ENCODE results near the gene MYLK2.

Gene MYLK2

DNA sequence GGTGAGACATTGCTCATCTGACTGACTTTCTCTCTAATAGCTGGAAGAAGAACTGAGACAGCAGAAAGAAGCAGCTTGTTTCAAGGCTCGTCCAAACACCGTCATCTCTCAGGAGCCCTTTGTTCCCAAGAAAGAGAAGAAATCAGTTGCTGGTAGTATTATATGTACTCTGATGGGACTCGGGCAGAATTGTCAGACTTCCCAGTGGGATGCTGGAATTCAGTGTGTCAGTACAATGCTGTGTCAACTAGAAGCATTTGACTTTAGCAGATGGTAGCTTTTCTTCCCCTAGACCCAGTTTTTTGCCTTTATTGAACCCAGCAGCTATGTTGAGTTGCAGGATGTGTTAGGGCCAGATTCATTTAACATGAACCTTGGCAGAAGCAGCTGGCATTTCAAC lies 21.8 kb upstream of the MYLK2 start:
- Histone ChIP-seq H3K36me3 (peaks cover 92% of the 10 kb centered on the region), H3K27me3 (no peaks in the 10 kb centered on the region), H3K9me3 (no peaks in the 10 kb centered on the region), H3K27ac (no peak overlapping the region), H3K4me1 (ENCODE audit: control insufficient read depth in 1 of 2, insufficient read depth in 1 of 2, low read depth in 1 of 2, low read length in 1 of 2) (no peaks in the 10 kb centered on the region), H3K4me3 (ENCODE audit: low read depth in 1 of 2, low read length in 1 of 2) (no peak overlapping the region)
- TF ChIP-seq, protein P1, sequence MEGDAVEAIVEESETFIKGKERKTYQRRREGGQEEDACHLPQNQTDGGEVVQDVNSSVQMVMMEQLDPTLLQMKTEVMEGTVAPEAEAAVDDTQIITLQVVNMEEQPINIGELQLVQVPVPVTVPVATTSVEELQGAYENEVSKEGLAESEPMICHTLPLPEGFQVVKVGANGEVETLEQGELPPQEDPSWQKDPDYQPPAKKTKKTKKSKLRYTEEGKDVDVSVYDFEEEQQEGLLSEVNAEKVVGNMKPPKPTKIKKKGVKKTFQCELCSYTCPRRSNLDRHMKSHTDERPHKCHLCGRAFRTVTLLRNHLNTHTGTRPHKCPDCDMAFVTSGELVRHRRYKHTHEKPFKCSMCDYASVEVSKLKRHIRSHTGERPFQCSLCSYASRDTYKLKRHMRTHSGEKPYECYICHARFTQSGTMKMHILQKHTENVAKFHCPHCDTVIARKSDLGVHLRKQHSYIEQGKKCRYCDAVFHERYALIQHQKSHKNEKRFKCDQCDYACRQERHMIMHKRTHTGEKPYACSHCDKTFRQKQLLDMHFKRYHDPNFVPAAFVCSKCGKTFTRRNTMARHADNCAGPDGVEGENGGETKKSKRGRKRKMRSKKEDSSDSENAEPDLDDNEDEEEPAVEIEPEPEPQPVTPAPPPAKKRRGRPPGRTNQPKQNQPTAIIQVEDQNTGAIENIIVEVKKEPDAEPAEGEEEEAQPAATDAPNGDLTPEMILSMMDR (IDR thresholded peaks at IDR 0.05) = no peak

DNA sequence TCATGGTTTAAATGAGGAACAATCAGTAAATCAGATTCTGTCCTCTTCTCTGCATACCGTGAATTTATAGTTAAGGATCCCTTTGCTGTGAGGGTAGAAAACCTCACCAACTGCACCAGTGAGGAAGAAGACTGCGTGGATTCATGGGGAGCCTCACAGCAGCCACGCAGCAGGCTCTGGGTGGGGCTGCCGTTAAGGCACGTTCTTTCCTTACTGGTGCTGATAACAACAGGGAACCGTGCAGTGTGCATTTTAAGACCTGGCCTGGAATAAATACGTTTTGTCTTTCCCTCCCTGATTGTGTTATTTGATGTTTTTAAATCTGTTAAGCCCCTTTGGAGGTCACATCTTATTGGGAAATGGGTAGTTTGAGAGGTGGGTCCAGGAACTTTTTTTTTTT lies 17.6 kb upstream of the MYLK2 start:
- TF ChIP-seq, protein P1 (IDR thresholded peaks at IDR 0.05) = no peak
- Histone ChIP-seq H3K27me3 (no peaks in the 10 kb centered on the region), H3K36me3 (peaks cover 78% of the 10 kb centered on the region), H3K4me3 (ENCODE audit: low read depth in 1 of 2, low read length in 1 of 2) (no peak overlapping the region), H3K4me1 (ENCODE audit: control insufficient read depth in 1 of 2, insufficient read depth in 1 of 2, low read depth in 1 of 2, low read length in 1 of 2) (no peaks in the 10 kb centered on the region), H3K27ac (no peak overlapping the region), H3K9me3 (no peaks in the 10 kb centered on the region)

DNA sequence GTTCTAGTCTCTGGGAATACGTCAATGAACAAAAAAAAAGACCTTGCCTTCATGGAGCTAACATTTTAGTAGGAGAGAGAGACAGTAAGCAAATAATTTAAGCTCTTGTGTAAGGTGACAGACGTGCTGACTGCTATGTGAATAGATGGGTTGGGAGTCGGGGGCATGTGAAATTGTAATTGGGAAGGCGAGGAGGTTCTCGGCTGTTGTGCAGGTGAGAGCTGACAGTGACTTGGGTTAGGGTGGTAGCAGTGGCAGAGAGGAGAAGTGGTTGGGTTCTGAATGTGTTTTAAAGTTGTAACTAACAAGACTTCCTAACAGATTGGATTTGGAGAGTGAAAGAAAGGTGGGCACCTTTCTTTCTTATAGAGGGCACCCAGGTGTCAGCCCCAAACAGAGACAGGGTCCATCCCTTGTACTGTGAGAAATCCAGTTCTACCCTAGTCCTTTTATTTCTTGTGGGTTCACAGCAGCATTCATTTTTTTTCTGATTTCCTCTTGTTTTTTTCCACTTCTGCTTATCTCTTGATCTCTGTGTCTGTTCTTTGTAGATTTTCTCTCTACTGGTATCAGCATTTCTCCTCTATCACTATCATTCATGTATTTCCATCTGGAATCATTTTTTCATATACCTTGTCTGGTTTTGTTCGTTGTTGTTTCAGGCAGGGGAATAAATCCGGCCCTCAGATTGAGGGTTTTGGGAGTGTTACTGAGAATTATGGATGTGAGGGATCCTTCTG lies 15.4 kb upstream of the MYLK2 start:
- no peak overlapping the region for H3K4me3 ChIP-seq (ENCODE audit: low read depth in 1 of 2, low read length in 1 of 2)
- no peaks in the 10 kb centered on the region for H3K27me3 ChIP-seq
- H3K36me3 ChIP-seq = peaks cover 61% of the 10 kb centered on the region
- no peaks in the 10 kb centered on the region for H3K4me1 ChIP-seq (ENCODE audit: control insufficient read depth in 1 of 2, insufficient read depth in 1 of 2, low read depth in 1 of 2, low read length in 1 of 2)
- no peak overlapping the region for H3K27ac ChIP-seq
- TF ChIP-seq, protein P1 (IDR thresholded peaks at IDR 0.05) = no peak
- H3K9me3 ChIP-seq = no peaks in the 10 kb centered on the region

DNA sequence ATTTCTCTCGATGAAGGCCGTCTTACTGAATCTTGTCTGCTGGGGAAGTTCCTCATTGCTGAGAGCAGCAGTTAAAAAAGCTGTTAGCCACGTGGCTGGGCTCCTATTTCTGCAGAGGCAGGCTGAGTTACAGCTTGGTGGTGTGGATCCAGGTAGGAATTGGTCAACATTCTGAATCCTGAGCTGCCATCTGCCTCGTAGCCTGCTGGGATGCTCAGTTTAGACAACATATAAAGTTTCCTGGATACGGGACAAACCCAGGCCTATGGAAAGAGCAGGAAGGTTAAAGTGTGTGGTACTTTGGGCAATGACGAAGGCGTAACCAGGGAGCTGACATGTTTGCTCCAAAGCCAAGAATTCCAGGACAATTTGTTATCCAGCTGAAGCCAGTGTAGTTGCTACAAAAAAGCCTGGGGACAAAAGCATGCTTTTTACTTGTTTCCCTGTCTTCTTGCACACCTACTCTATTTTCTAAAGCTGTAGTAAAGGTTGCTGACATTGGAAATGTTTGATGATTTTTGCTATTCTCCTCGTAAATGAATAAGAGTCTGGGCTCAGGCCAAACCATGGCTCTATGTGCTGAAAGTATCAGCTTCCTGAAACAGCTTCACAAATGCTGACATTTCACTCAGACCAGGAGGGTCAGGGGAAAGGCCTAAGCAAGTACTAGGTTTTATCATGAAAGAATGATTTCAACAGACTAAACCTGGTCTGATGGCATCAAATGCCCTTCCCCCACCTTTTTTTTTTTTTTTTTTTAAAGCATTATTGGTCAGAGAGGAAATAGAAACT lies 12.4 kb upstream of the MYLK2 start:
- Histone ChIP-seq H3K4me3 (ENCODE audit: low read depth in 1 of 2, low read length in 1 of 2) (no peak overlapping the region), H3K9me3 (no peaks in the 10 kb centered on the region), H3K4me1 (ENCODE audit: control insufficient read depth in 1 of 2, insufficient read depth in 1 of 2, low read depth in 1 of 2, low read length in 1 of 2) (no peaks in the 10 kb centered on the region), H3K27me3 (no peaks in the 10 kb centered on the region), H3K27ac (no peak overlapping the region), H3K36me3 (peaks cover 34% of the 10 kb centered on the region)
- TF ChIP-seq, protein P1 (IDR thresholded peaks at IDR 0.05) = no peak

DNA sequence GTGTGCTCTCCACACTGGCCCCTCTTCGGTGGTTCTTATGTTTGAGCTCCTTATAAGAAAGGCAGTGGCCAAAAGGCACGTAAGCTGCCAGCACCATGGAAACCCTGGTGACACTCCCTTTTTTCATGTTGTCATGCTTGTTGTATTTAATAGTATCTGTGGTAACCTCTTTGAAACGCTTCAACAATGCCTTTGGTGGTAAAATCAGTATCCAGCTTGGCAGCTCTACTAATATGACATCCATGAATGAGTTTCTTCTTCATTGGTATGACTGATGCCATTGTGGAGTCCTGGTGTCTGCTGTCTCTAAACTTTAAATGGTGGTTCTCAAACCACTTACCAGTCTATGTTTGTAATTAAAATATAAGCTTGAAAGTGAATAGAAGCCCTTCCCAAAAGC lies 10.7 kb upstream of the MYLK2 start:
- H3K27ac ChIP-seq = no peak overlapping the region
- no peaks in the 10 kb centered on the region for H3K9me3 ChIP-seq
- no peaks in the 10 kb centered on the region for H3K27me3 ChIP-seq
- no peaks in the 10 kb centered on the region for H3K4me1 ChIP-seq (ENCODE audit: control insufficient read depth in 1 of 2, insufficient read depth in 1 of 2, low read depth in 1 of 2, low read length in 1 of 2)
- TF ChIP-seq, protein P1 (IDR thresholded peaks at IDR 0.05) = no peak
- peaks cover 19% of the 10 kb centered on the region for H3K36me3 ChIP-seq
- no peak overlapping the region for H3K4me3 ChIP-seq (ENCODE audit: low read depth in 1 of 2, low read length in 1 of 2)

Data from neutrophil (primary cell).